MM.1S (cell line): ENCODE data around the gene IFITM10.

Source experiments
- DNase-seq: peaks from one replicate; pipeline ENCODE4 v3.0.0-alpha.2; 2015
- H2AFZ ChIP-seq: fragments of 300-600 bp; sonication (generic); 2 replicates; pipeline ENCODE4 v1.6.0; 2016; ENCODE audit warnings: antibody characterized with exemption, low read length
- H3F3A ChIP-seq: fragments of 300-600 bp; sonication (generic); 2 replicates; pipeline ENCODE4 v1.6.1; 2016; ENCODE audit warnings: mild to moderate bottlenecking, antibody characterized with exemption, low read length, moderate library complexity, mixed read lengths; ENCODE audit not compliant: insufficient read depth
- H3K27ac ChIP-seq: fragments of 300-600 bp; sonication (generic); 2 replicates; pipeline ENCODE4 v1.5.1; 2016; ENCODE audit warnings: mild to moderate bottlenecking, low read length
- H3K27me3 ChIP-seq: fragments of 300-600 bp; sonication (generic); replicated peaks from 2 replicates; pipeline ENCODE4 v1.6.0; 2016; ENCODE audit warnings: low read length; ENCODE audit not compliant: insufficient read depth
- H3K36me3 ChIP-seq: fragments of 300-600 bp; sonication (generic); replicated peaks from 2 replicates; pipeline ENCODE4 v1.6.1; 2016; ENCODE audit warnings: mild to moderate bottlenecking, low read length, mixed read lengths; ENCODE audit not compliant: insufficient read depth
- H3K4me1 ChIP-seq: fragments of 300-600 bp; sonication (generic); 2 replicates; pipeline ENCODE4 v1.6.1; 2016; ENCODE audit warnings: low read length, mixed read lengths
- H3K4me2 ChIP-seq: fragments of 300-600 bp; sonication (generic); 2 replicates; pipeline ENCODE4 v1.6.0; 2016; ENCODE audit warnings: low read depth, low read length
- H3K4me3 ChIP-seq: fragments of 300-600 bp; sonication (generic); 2 replicates; pipeline ENCODE4 v1.5.1; 2016; ENCODE audit warnings: low read length, mixed read lengths
- H3K79me2 ChIP-seq: fragments of 300-600 bp; sonication (generic); 2 replicates; pipeline ENCODE4 v1.6.1; 2016; ENCODE audit warnings: mixed run types, low read length, mixed read lengths
- H3K9ac ChIP-seq: fragments of 300-600 bp; sonication (generic); 2 replicates; pipeline ENCODE4 v1.6.1; 2016; ENCODE audit warnings: low read length, mixed read lengths
- H3K9me2 ChIP-seq: fragments of 300-600 bp; sonication (generic); replicated peaks from 2 replicates; pipeline ENCODE4 v1.6.1; 2016; ENCODE audit warnings: mild to moderate bottlenecking, low read length, mixed read lengths; ENCODE audit not compliant: insufficient read depth
- H3K9me3 ChIP-seq: fragments of 300-600 bp; sonication (generic); replicated peaks from 2 replicates; pipeline ENCODE4 v1.6.1; 2016; ENCODE audit warnings: mild to moderate bottlenecking, low read length, mixed read lengths; ENCODE audit not compliant: insufficient read depth
- H4K20me1 ChIP-seq: fragments of 300-600 bp; sonication (generic); 2 replicates; pipeline ENCODE4 v1.6.1; 2016; ENCODE audit warnings: mild to moderate bottlenecking, low read length, moderate library complexity, mixed read lengths; ENCODE audit not compliant: insufficient read depth
- EZH2 ChIP-seq: fragments of 300-600 bp; sonication (generic); optimal IDR thresholded peaks from 2 replicates; pipeline ENCODE3; 2017; ENCODE audit warnings: low read depth, mild to moderate bottlenecking, antibody characterized with exemption, low read length, mixed read lengths
- EZH2phosphoT487 ChIP-seq: fragments of 300-600 bp; sonication (generic); IDR thresholded peaks from 2 replicates; pipeline ENCODE4 v1.6.1; 2018; ENCODE audit warnings: antibody characterized with exemption, low read length
- TF ChIP-seq, protein P1 (sequence below): fragments of 300-600 bp; sonication (generic); IDR thresholded peaks from 2 replicates; pipeline ENCODE4 v1.5.1; 2016; ENCODE audit warnings: antibody characterized with exemption, low read length, mixed read lengths

The IFITM10 gene

DNA sequence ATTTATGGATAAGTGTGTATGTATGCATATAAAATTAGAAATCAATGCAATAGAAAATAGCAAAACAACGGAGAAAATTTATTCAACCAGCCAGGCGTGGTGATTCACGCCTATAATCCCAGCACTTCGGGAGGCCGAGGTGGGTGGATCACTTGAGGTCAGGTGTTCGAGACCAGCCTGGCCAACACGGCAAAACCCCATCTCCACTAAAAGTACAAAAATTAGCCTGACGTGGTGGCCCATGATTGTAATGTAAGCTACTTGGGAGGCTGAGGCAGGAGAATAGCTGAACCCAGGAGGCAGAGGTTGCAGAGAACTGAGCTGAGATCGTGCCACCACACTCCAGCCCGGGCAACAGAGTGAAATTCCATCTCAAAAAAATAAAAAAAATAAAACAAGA, 47.9 kb downstream of the IFITM10 start:
- no peak overlapping the region for H3K4me3 ChIP-seq
- H3K79me2 ChIP-seq: no peaks in the 10 kb centered on the region
- H3K4me2 ChIP-seq: no peak overlapping the region
- no peaks in the 10 kb centered on the region for H3K36me3 ChIP-seq
- no peaks in the 10 kb centered on the region for H3K4me1 ChIP-seq
- H2AFZ ChIP-seq: no peak overlapping the region
- H3F3A ChIP-seq: no peaks in the 10 kb centered on the region
- H3K27me3 ChIP-seq: peaks cover 92% of the 10 kb centered on the region
- H3K9me2 ChIP-seq: no peaks in the 10 kb centered on the region
- TF ChIP-seq EZH2phosphoT487 (no peak), EZH2 (no peak)
- TF ChIP-seq, protein P1, sequence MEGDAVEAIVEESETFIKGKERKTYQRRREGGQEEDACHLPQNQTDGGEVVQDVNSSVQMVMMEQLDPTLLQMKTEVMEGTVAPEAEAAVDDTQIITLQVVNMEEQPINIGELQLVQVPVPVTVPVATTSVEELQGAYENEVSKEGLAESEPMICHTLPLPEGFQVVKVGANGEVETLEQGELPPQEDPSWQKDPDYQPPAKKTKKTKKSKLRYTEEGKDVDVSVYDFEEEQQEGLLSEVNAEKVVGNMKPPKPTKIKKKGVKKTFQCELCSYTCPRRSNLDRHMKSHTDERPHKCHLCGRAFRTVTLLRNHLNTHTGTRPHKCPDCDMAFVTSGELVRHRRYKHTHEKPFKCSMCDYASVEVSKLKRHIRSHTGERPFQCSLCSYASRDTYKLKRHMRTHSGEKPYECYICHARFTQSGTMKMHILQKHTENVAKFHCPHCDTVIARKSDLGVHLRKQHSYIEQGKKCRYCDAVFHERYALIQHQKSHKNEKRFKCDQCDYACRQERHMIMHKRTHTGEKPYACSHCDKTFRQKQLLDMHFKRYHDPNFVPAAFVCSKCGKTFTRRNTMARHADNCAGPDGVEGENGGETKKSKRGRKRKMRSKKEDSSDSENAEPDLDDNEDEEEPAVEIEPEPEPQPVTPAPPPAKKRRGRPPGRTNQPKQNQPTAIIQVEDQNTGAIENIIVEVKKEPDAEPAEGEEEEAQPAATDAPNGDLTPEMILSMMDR: no peak
- H3K27ac ChIP-seq: no peak overlapping the region
- H4K20me1 ChIP-seq: no peaks in the 10 kb centered on the region
- no peak overlapping the region for H3K9ac ChIP-seq
- H3K9me3 ChIP-seq: no peaks in the 10 kb centered on the region
- no peak for DNase-seq

DNA sequence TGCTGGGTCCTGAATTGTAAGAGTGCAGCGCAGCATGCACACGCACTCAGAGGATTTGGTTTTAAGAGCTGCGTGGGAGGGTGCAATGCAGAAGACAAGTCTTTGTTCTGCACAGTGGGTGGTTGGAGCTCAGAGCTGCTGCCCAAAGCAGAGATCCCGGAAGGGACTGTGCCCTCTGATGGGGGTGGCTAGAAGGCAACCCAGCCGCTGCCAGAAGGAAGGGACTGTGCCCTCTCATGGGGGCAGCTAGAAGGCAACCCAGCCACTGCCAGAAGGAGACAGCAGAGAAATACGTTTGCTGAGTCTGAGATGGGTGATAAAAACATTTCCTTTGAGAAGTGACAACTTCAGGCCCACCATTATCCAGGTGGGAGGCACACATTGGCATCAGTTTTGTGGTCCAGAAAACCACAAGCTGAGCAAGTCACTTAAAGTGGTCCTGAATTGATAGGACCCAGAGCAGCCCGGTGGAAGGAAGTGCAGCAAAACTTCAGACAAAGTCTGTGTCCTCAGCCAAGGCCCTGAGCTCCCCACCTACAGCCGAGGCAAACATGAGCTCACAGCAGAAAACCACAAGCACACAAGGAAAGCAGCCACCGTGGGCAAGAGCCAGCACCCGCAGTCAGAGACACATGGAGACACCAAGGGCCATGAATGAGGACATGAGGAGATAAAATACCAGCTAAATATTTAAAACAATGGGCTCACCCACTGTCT, 49.1 kb downstream of the IFITM10 start:
- no peak for DNase-seq
- Histone ChIP-seq H3K4me1 (no peaks in the 10 kb centered on the region), H3F3A (no peaks in the 10 kb centered on the region), H3K36me3 (no peaks in the 10 kb centered on the region), H4K20me1 (no peaks in the 10 kb centered on the region), H3K4me3 (no peak overlapping the region), H3K9ac (no peak overlapping the region), H3K27me3 (peaks cover 87% of the 10 kb centered on the region), H2AFZ (no peak overlapping the region), H3K9me2 (no peaks in the 10 kb centered on the region), H3K79me2 (no peaks in the 10 kb centered on the region), H3K4me2 (no peak overlapping the region), H3K27ac (no peak overlapping the region), H3K9me3 (no peaks in the 10 kb centered on the region)
- TF ChIP-seq, protein P1: no peak
- TF ChIP-seq EZH2phosphoT487 (no peak), EZH2 (no peak)

DNA sequence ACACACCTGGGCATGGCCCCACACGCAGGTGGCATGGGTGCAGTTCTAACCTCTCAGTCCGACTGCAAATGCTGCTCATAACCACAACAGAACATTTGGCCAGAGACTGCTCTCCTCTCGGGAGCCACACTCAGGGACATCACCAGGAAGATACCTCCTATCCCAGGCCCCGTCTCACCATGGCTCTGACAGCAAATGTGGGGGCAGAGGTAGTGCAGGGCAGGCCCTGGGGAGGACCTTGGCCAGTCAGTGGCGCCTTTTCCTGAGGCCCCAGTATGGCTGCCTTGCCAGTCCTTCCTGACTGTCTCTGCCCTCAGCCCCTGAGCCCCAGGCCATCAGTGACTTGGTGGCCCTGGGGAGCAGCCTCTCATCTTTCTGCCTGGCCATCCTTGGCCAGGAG, 50.6 kb downstream of the IFITM10 start:
- no peaks in the 10 kb centered on the region for H3K79me2 ChIP-seq
- no peak overlapping the region for H3K4me3 ChIP-seq
- H3K9ac ChIP-seq: no peak overlapping the region
- no peak for TF ChIP-seq EZH2phosphoT487
- TF ChIP-seq EZH2: no peak
- TF ChIP-seq, protein P1: no peak
- no peaks in the 10 kb centered on the region for H4K20me1 ChIP-seq
- no peak overlapping the region for H3K27ac ChIP-seq
- H3K27me3 ChIP-seq: peaks cover 87% of the 10 kb centered on the region
- H3K9me2 ChIP-seq: no peaks in the 10 kb centered on the region
- DNase-seq: no peak
- no peaks in the 10 kb centered on the region for H3K9me3 ChIP-seq
- no peaks in the 10 kb centered on the region for H3K36me3 ChIP-seq
- no peak overlapping the region for H2AFZ ChIP-seq
- H3K4me1 ChIP-seq: no peaks in the 10 kb centered on the region
- H3F3A ChIP-seq: no peaks in the 10 kb centered on the region
- H3K4me2 ChIP-seq: no peak overlapping the region
